K562 (cell line): ENCODE results near the gene PRKRIP1. TPM values are rescaled to one million over a fixed set of nuclear protein-coding genes. Genes with fewer than 3 reads are reported as not detected.

Experiments used
- ATAC-seq: fragments of 200-7000 bp; cut with Tn5 transposase; 3 replicates; pipeline ENCODE4 v1.9.1; 2020; ENCODE audit warnings: moderate library complexity
- BruUV-seq: library from RNA; stranded (reverse); fragments of 400-500 nt; replicated peaks from 2 replicates; lab custom pipeline; 2021; lab: Mats Ljungman, UMichigan
- CTCF ChIA-PET: fragments of 300-600 bp; formaldehyde crosslinking; extraction: SDS; loops from one replicate; lab custom pipeline; 2021; ENCODE audit warnings: low intra/inter-chr PET ratio; lab: Yijun Ruan, JAX
- POLR2A ChIA-PET: fragments of 300-600, 350-650 bp; sonication (Branson Sonifier 250); formaldehyde crosslinking; extraction: SDS; loops from one replicate; lab custom pipeline; 2021; ENCODE audit warnings: antibody characterized with exemption, inconsistent platforms; lab: Yijun Ruan, JAX
- DNase-seq, 4 experiments: peaks; one replicate each; pipeline versions ENCODE4 v3.0.0 to v3.0.0-alpha.2; 2011 to 2018; ENCODE audit warnings: low spot score in 3 of 4, mixed read lengths in 3 of 4; ENCODE audit errors: extremely low read depth in 1 of 4
- FAIRE-seq: peaks from 2 replicates; lab custom pipeline; 2011; peaks lifted over from hg19 to GRCh38; lab: Jason Lieb, UNC
- H2AFZ ChIP-seq: 2 replicates; pipeline ENCODE4 v1.6.0; 2011; ENCODE audit warnings: low read depth, low read length, control low read depth, inconsistent platforms
- H3K27ac ChIP-seq: fragments of 200-600 bp; 3 replicates; pipeline ENCODE4 v1.8.0; 2011; ENCODE audit warnings: low read depth, mild to moderate bottlenecking, control low read depth, inconsistent platforms, low read length, moderate library complexity, mixed read lengths; ENCODE audit errors: extremely low read depth
- H3K27me3 ChIP-seq, 2 experiments: fragments of 300-600 bp in 1 of 2; 2 replicates in 1 of 2; 3 replicates in 1 of 2; pipeline versions ENCODE4 v1.6.0 to v1.8.0; 2011; ENCODE audit warnings: inconsistent platforms in 2 of 2, low read length in 2 of 2, mild to moderate bottlenecking in 1 of 2, mixed read lengths in 1 of 2, moderate library complexity in 1 of 2; ENCODE audit not compliant: control insufficient read depth in 2 of 2, insufficient read depth in 2 of 2
- H3K36me3 ChIP-seq: fragments of 300-600 bp; 3 replicates; pipeline ENCODE4 v1.8.0; 2011; ENCODE audit warnings: mild to moderate bottlenecking, low read length, inconsistent platforms; ENCODE audit not compliant: control insufficient read depth, insufficient read depth
- H3K4me1 ChIP-seq, 2 experiments: fragments of 200-600 bp in 1 of 2; replicated peaks in 1 of 2; 2 replicates in 1 of 2; 3 replicates in 1 of 2; pipeline versions ENCODE4 v1.5.1 to v1.8.0; 2011; ENCODE audit warnings: inconsistent platforms in 2 of 2, low read length in 2 of 2, mild to moderate bottlenecking in 1 of 2, mixed read lengths in 1 of 2, moderate library complexity in 1 of 2; ENCODE audit not compliant: control insufficient read depth in 2 of 2, insufficient read depth in 2 of 2
- H3K4me2 ChIP-seq: 2 replicates; pipeline ENCODE4 v1.6.1; 2011; ENCODE audit warnings: low read length, control low read depth, inconsistent platforms, mixed read lengths; ENCODE audit not compliant: insufficient read depth
- H3K4me3 ChIP-seq: fragments of 200-600 bp; sonication (generic), shearing (Covaris generic); 2 replicates; pipeline ENCODE4 v1.5.1; 2016; ENCODE audit warnings: control low read depth, inconsistent platforms
- H3K79me2 ChIP-seq: fragments of 200-600 bp; 3 replicates; pipeline ENCODE4 v1.8.0; 2011; ENCODE audit warnings: low read length, inconsistent platforms; ENCODE audit not compliant: control insufficient read depth, insufficient read depth
- H3K9ac ChIP-seq, 2 experiments: 2 replicates each; pipeline versions ENCODE4 v1.6.0 to v1.6.1; 2011; ENCODE audit warnings: low read depth in 2 of 2, low read length in 2 of 2, control low read depth in 1 of 2, inconsistent platforms in 1 of 2, mild to moderate bottlenecking in 1 of 2, mixed read lengths in 1 of 2; ENCODE audit not compliant: insufficient read depth in 1 of 2
- H3K9me1 ChIP-seq: one replicate; pipeline ENCODE4 v1.6.0; 2011; ENCODE audit warnings: inconsistent platforms, mild to moderate bottlenecking, low read length, moderate library complexity; ENCODE audit not compliant: control insufficient read depth, insufficient read depth
- H3K9me3 ChIP-seq: replicated peaks from 2 replicates; pipeline ENCODE4 v1.5.1; 2011; ENCODE audit warnings: low read depth, low read length, inconsistent platforms; ENCODE audit not compliant: control insufficient read depth, insufficient read depth
- H4K20me1 ChIP-seq: replicated peaks from 2 replicates; pipeline ENCODE4 v1.6.1; 2011; ENCODE audit warnings: low read length, inconsistent platforms, mixed read lengths; ENCODE audit not compliant: control insufficient read depth, insufficient read depth
- CBFA2T3 ChIP-seq: fragments of 450-650 bp; IDR thresholded peaks from 2 replicates; pipeline ENCODE4 v1.6.1; 2017
- ETS2 ChIP-seq: IDR thresholded peaks from 2 replicates; pipeline ENCODE4 v1.6.1; 2016; ENCODE audit warnings: borderline replicate concordance, missing genetic modification characterization, mild to moderate bottlenecking, moderate library complexity, missing compliant biosample characterization; ENCODE audit not compliant: poor library complexity, severe bottlenecking
- MEIS2 ChIP-seq: fragments of 450-650 bp; IDR thresholded peaks from 2 replicates; pipeline ENCODE4 v1.6.1; 2014; ENCODE audit warnings: mild to moderate bottlenecking; ENCODE audit not compliant: partially characterized antibody
- SMARCA4 ChIP-seq: fragments of 450-650 bp; IDR thresholded peaks from 2 replicates; pipeline ENCODE4 v1.6.1; 2016
- WGBS: fragments of 100-300 bp; shearing (Covaris generic); methylation state at CpG from one replicate; pipeline ENCODE4 v1.1.6; 2016; ENCODE audit warnings: low coverage, mixed read lengths; ENCODE audit not compliant: insufficient coverage; ENCODE audit errors: missing lambda C conversion rate; 5-methylcytosine and 5-hydroxymethylcytosine counted together
- in situ Hi-C: fragments of 300-500 bp; cut with MboI; formaldehyde crosslinking; loops from 4 replicates; pipeline ENCODE4 v1.15.0; 2018; ENCODE audit warnings: inconsistent platforms, mixed read lengths
- intact Hi-C: fragments of 100-400 bp; cut with micrococcal nuclease; formaldehyde crosslinking; loops from 2 replicates; pipeline ENCODE4 v1.14.2; 2022
- polyA plus RNA-seq, 8 experiments: library from polyadenylated mRNA; depleted of rRNA in 4 of 8; stranded (reverse) in 5 of 8; unstranded in 3 of 8; fragments of >200 nt; fragmentation: Nextera tagmentation in 2 of 8; fragmentation: Illumina TruSeq in 1 of 8; extraction: Ambion mirVana in 2 of 8; extraction: Trizol in 1 of 8; gene quantifications; 2 replicates each; pipeline versions ENCODE4 v1.2.1 to v1.2.3, GENCODE V29; 2011 to 2014; ENCODE audit warnings: inconsistent platforms in 1 of 8, missing spikeins in 1 of 8
- total RNA-seq, 7 experiments: library from RNA; depleted of rRNA in 6 of 7; stranded (reverse); fragments of >200 nt in 6 of 7; fragmentation: Illumina TruSeq in 2 of 7; extraction: Trizol in 2 of 7; gene quantifications; 2 replicates each; pipeline versions ENCODE4 v1.2.1 to v1.2.3, GENCODE V29; 2011 to 2021; ENCODE audit warnings: low replicate concordance in 1 of 7
- TF ChIP-seq, protein P1 (sequence below): sonication (generic); formaldehyde crosslinking; IDR thresholded peaks from 2 replicates; pipeline ENCODE4 v1.8.0; 2022; ENCODE audit warnings: missing genetic modification reagents, mild to moderate bottlenecking, moderate library complexity, borderline replicate concordance
- TF ChIP-seq, protein P2 (sequence below): fragments of 250-450 bp; sonication (Bioruptor Pico); IDR thresholded peaks from 2 replicates; pipeline ENCODE4 v1.4.0; 2020
- TF ChIP-seq, protein P3 (sequence below), 2 experiments: fragments of 450-650 bp in 1 of 2; sonication (generic) in 1 of 2; formaldehyde crosslinking in 1 of 2; IDR thresholded peaks; 2 replicates each; pipeline versions ENCODE4 v1.7.1 to v1.9.0; 2016 to 2022; ENCODE audit warnings: inconsistent platforms in 1 of 2, mild to moderate bottlenecking in 1 of 2, missing genetic modification reagents in 1 of 2

The PRKRIP1 gene
- total and polyA plus RNA-seq, 9 of the 15 experiments (the other 6 are each of a cell fraction or from before 2014, with no cell fraction given): 14.9 to 52.1 (median 19.8) TPM

DNA sequence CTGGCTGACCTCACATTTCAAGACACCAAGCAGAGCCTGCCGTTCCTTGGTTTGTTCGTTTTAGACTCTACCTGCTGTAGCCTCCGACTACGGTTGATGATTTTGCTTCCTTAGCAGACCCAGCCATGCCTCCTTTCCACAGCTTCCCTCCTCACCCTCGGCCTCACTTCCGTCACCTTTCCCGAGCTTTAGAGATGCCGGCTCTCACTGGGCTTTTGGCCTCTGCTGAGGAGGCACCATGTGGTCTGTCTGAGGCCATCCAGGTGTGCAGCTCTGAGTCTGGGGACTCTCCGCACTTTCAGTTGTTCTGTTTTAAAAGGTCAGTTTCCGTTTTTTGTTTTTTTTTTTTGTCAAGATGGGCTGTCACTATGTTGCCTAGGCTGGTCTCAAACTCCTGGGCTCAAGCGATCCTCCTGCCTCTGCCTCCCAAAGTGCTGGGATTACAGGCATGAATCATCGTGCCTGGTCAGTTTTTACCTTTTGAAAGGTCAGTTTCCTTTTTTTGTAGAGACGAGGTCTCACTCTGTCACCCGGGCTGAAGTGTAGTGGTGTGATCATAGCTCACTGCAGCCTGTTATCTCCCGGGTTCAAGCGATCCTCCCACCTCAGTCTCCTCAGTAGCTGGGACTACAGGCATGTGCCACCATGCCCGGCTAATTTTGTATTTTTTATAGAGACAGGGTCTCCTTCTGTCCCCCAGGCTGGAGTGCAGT, 49.0 kb downstream of the PRKRIP1 start:
- Histone ChIP-seq H3K9ac (peak overlapping the region in 1 of 2 experiments; percentile 88; a peak in 2 of 4 replicates), H2AFZ (peak overlapping the region; percentile 10), H3K4me2 (0 out of 2 replicates have a peak overlapping the region, but pooled peaks have one; percentile 0), H3K9me3 (no peaks in the 10 kb centered on the region), H3K79me2 (no peaks in the 10 kb centered on the region), H3K27ac (peak overlapping the region; percentile 41; the same call in 1 of the 3 replicates), H3K4me1 (peaks cover 36 to 75% of the 10 kb centered on the region in 2 experiments), H3K27me3 (no peaks in the 10 kb centered on the region), H3K9me1 (peaks cover 3% of the 10 kb centered on the region), H3K36me3 (peaks cover 29% of the 10 kb centered on the region; the same call in 2 of the 3 replicates), H4K20me1 (no peaks in the 10 kb centered on the region; the same call in 1 of the 2 replicates), H3K4me3 (no peak overlapping the region)
- intact Hi-C loops (no loop called here), in situ Hi-C loops (no loop called here)
- FAIRE-seq (peak; percentile 70), ATAC-seq (peak; percentile 33; the same call in 2 of the 3 replicates), DNase-seq (peak in 1 of 4 experiments; percentile 65)
- ChIA-PET POLR2A (interaction anchor here (1.6 kb wide), 1 partner anchor 9 kb away, joined by 4 read pairs; no protein-coding TSS in a partner anchor), CTCF (no interaction called here)
- no TSS peak for BruUV-seq
- WGBS: 49% methylated on average over 17 of the region's 17 CpGs
- TF ChIP-seq CBFA2T3 (peak; percentile 58; the same call in 1 of the 2 replicates), ETS2 (tag) (no peak), MEIS2 (peak; percentile 53), SMARCA4 (peak; percentile 66)
- TF ChIP-seq, protein P1, sequence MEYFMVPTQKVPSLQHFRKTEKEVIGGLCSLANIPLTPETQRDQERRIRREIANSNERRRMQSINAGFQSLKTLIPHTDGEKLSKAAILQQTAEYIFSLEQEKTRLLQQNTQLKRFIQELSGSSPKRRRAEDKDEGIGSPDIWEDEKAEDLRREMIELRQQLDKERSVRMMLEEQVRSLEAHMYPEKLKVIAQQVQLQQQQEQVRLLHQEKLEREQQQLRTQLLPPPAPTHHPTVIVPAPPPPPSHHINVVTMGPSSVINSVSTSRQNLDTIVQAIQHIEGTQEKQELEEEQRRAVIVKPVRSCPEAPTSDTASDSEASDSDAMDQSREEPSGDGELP: 0 out of 2 replicates have a peak, but pooled peaks have one; percentile 25
- TF ChIP-seq, protein P2, sequence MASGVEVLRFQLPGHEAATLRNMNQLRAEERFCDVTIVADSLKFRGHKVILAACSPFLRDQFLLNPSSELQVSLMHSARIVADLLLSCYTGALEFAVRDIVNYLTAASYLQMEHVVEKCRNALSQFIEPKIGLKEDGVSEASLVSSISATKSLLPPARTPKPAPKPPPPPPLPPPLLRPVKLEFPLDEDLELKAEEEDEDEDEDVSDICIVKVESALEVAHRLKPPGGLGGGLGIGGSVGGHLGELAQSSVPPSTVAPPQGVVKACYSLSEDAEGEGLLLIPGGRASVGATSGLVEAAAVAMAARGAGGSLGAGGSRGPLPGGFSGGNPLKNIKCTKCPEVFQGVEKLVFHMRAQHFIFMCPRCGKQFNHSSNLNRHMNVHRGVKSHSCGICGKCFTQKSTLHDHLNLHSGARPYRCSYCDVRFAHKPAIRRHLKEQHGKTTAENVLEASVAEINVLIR (CRISPR knock-in tag): no peak
- TF ChIP-seq, protein P3, sequence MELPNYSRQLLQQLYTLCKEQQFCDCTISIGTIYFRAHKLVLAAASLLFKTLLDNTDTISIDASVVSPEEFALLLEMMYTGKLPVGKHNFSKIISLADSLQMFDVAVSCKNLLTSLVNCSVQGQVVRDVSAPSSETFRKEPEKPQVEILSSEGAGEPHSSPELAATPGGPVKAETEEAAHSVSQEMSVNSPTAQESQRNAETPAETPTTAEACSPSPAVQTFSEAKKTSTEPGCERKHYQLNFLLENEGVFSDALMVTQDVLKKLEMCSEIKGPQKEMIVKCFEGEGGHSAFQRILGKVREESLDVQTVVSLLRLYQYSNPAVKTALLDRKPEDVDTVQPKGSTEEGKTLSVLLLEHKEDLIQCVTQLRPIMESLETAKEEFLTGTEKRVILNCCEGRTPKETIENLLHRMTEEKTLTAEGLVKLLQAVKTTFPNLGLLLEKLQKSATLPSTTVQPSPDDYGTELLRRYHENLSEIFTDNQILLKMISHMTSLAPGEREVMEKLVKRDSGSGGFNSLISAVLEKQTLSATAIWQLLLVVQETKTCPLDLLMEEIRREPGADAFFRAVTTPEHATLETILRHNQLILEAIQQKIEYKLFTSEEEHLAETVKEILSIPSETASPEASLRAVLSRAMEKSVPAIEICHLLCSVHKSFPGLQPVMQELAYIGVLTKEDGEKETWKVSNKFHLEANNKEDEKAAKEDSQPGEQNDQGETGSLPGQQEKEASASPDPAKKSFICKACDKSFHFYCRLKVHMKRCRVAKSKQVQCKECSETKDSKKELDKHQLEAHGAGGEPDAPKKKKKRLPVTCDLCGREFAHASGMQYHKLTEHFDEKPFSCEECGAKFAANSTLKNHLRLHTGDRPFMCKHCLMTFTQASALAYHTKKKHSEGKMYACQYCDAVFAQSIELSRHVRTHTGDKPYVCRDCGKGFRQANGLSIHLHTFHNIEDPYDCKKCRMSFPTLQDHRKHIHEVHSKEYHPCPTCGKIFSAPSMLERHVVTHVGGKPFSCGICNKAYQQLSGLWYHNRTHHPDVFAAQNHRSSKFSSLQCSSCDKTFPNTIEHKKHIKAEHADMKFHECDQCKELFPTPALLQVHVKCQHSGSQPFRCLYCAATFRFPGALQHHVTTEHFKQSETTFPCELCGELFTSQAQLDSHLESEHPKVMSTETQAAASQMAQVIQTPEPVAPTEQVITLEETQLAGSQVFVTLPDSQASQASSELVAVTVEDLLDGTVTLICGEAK (IDR thresholded peaks at IDR 0.05): 0 out of 2 replicates have a peak, but pooled peaks have one; percentile 13
- TF ChIP-seq, protein P3 (CRISPR knock-in tag; IDR thresholded peaks at IDR 0.05): no peak
